NCI-H82 treated with DMSO at 0.1 percent for 48 hours (cell line): ENCODE measurements around the gene MUC2.

Experiments
- DNase-seq: peaks from one replicate; lab custom pipeline; 2025; ENCODE audit not compliant: unreplicated experiment; lab: John Stamatoyannopoulos, UW

Gene MUC2

GRCh38 chr11:1118755-1119603, 44.3 kb downstream of the MUC2 start:
- no peak for DNase-seq

- DNase-seq = no peak
Measured at GRCh38 chr11:1119604-1120146, 45.0 kb downstream of the MUC2 start.

GRCh38 chr11:1120532-1121330, 46.1 kb downstream of the MUC2 start:
- DNase-seq = no peak

GRCh38 chr11:1121331-1121812, 46.7 kb downstream of the MUC2 start:
- DNase-seq = no peak

GRCh38 chr11:1121813-1122663, 47.4 kb downstream of the MUC2 start:
- DNase-seq = no peak

GRCh38 chr11:1122664-1123002, 48.0 kb downstream of the MUC2 start:
- no peak for DNase-seq

GRCh38 chr11:1123970-1124369, 49.3 kb downstream of the MUC2 start:
- no peak for DNase-seq
